Stimulated activated CD4-positive, alpha-beta T cell treated with anti-CD3 and anti-CD28 coated beads, Interleukin-2, amount 100 ng/mL, for 48 hours (primary cell): ENCODE data around the gene CYBA.

ENCODE experiments used
- DNase-seq, 2 donors: peaks; one replicate each; pipeline ENCODE4 v3.0.0-alpha.2; 2020

CYBA gene

DNA sequence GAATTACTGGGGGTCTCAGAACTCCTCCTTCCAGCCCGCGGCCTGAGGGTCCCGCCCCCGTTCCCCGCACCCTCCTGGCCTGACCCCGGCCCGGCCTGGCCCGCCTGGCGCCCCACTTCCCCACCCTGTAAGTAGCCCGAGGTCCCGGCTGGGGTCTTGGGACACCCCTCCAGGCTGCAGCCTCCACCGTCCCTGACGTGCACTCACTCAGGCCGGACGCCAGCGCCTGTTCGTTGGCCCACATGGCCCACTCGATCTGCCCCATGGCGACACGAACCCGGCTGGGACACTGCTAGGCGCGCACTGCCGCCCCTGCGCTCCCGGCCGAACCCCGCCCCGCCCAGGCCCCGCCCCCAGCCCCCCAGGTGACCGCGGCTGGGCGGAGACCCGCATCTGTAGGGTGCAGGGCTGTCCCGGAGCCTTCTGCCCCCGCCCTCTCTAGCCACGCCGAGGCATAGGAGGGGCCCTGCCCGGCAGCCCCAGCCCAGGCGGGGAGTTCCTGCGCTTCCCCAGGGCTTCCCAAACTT lies at the start of gene CYBA:
CYBA (minus strand) TSS at position 305 of the 527 bp plus-strand sequence; CDS start at position 265, 40 bp downstream.
- DNase-seq = peak; percentile 76 to 79

DNA sequence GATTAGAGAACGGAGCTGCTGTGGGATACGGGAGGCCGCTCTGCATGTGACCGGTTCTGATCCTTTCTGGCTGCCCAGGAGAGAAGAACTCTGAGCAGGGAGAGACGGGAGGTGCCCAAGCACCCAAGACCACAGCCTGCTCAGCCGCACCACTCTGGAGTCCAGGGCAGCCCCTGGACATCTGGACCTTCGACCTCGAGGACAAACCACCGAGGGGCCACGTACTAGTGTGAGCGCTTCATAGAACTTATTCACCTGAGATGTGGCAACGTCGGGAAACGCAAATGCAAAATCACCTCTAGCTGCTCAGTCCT lies 49.4 kb upstream of the CYBA start:
- no peak for DNase-seq

DNA sequence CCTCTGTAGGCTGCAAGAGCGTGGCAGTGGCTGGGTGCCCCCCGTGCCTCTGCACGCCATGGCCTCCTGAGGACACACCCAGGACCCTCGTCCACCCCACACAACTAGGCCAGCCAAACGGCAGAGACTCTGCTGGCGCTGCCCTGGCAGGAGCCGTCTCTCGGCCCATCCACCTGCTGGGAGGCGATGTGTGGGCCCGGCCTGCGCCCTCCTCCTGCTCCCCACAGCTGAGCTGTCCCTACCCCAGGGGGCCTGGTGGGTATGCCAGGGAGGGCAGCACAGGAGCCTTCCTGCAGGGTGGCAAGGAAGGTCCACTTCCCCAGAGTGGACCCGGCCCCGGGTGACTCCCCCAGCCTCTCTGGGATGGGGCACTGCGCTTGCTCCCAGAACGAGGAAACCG lies 48.3 kb upstream of the CYBA start:
- DNase-seq = no peak

DNA sequence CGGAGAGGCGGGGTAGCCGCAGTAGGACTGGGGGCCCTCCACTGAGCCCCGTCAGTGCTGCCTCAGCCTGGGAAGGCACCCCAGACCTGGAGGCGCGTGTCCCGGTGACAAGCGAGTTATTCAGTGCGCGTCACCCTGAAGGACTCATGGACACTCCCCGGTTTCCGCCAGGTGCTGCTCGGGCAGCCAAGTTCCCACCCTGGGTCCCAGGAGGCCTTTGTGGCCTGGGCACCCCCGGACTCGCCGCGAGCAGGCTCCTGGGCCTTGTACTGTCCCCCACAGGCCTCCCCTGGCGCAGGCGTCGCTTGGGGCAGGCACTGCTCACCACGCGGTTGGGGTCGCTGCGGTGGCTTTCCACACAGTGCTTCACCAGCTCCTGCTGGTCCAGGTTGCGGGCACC lies 47.8 kb upstream of the CYBA start:
- DNase-seq = no peak

DNA sequence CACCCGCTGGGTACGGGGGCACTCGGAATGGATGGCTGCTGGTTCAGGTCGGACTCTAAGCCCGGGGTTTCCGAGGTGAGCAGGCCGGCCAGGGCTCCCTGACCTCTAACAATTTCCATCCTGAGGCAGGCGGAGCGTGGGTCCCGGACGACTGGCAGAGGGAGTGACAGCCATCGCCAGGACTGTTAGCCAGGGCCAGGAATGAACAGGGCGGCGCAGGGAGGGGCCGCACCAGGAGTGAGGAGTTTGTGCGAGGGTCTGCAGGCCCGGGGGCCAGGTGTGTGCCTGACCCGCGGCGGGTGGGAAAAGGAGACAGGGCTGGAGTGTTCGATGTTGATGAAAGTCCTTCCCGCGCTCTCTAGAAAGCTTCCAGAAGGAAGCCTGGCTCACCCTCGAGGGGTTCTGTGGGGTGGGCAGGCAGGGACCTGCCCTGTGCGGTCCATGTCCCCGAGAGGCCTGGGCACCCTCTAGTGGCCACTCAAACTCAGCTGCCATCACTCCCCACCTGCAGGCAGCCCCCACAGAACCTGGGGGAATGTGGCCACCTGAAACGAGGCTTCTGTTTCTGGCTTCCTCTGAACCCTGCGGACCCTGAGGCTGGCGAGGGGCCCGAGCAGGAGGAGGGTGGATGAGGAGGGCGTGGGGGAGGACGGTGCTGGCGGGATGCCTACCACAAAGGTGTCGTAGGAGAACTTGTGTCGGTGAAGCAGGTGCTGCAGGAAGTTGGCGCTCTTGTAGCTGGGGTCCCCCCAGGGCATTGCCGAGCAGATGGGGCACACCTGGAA lies 47.2 kb upstream of the CYBA start:
- no peak for DNase-seq

DNA sequence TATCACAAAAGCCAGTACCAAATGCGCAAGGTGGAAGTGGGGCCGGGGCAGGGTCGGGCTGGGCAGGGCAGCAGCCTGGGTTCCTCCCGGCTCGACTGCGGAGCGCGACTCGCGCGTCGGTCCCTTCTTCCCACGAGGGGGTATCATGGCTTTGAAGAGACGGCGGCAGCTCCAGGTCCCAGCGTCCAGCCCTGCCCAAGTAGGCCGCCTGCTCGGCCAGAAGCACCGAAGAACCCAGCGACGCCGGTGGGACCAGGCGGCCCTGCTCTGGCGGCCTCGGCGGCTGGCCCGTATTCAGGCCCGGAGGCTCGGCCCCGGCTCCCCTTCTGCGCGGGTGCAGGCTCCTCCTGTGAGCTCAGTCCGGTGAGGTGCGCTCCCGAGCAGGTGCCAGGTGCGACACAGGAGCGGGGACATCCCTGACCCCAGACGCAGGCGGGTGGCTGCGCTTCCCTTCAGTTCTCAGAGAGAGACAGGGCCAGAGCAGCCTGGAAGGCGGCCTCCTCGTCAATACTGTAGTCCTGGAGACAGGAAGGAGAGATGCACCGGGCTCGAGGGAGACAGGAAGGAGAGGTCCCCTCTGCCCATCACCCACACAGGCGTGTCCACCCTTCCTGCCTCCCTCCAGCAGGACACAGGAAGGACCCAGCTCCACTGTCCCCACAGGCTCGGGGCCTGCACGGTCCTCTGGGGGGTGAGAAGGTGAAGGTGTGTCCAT lies 46.4 kb upstream of the CYBA start:
- no peak for DNase-seq

DNA sequence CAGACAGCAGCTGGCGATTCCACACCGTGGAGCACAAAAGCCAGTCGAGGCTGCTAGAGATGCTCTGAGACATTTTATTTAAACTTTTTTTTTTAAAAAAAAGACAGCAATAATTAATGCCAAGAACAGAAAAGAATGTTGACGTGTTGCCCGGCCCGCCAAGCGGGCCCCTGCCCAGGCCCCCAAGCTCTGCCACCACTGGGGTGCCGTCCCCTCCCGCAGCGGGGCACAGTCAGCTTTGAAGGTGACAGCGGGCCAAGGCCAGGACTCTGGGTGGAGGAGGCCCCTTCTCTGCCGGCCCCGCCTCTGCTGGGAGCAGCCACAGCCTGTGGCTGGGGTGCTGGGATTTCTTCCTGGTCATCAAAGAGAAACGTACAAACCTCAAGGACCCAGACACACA lies 45.6 kb upstream of the CYBA start:
- DNase-seq = no peak

DNA sequence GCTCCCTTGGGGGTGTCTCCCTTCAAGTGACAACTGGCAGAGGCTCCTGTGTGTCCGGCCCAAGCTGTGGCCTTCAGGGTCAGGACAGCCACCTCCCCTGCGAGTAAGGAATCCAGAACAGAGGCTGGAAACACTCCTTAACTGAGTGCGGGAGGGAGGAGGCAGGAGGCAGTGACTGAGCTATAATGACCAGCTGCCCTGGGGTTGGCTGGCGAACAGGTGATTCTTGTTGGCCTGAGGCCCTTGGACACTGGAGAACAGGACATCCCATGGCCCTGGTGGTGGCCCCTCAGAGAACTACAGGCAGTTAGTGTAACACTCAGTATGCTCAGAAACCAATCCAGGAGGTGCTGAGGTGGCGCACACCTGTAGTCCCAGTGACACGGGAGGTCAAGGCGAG lies 44.9 kb upstream of the CYBA start:
- DNase-seq = no peak

DNA sequence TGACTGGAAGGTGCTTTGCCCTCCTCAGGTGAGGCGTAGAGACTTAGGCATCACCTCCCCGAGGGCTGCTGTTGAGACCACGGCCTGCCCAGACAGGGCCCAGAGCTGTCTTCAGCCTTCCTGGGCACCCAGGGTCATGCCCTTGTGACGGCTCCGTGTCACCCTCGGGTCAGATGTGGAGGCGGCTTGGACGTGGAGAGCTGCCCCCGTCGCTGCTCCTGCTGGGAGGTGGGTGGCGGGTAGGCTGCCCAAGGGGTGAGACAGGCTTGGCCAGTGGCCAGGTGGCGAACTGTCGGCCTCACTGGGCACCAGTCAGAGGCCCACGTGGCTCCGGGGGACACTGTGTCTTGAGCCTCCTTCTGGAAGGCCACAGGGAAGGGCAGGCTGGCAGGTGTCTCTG lies 44.4 kb upstream of the CYBA start:
- no peak for DNase-seq

DNA sequence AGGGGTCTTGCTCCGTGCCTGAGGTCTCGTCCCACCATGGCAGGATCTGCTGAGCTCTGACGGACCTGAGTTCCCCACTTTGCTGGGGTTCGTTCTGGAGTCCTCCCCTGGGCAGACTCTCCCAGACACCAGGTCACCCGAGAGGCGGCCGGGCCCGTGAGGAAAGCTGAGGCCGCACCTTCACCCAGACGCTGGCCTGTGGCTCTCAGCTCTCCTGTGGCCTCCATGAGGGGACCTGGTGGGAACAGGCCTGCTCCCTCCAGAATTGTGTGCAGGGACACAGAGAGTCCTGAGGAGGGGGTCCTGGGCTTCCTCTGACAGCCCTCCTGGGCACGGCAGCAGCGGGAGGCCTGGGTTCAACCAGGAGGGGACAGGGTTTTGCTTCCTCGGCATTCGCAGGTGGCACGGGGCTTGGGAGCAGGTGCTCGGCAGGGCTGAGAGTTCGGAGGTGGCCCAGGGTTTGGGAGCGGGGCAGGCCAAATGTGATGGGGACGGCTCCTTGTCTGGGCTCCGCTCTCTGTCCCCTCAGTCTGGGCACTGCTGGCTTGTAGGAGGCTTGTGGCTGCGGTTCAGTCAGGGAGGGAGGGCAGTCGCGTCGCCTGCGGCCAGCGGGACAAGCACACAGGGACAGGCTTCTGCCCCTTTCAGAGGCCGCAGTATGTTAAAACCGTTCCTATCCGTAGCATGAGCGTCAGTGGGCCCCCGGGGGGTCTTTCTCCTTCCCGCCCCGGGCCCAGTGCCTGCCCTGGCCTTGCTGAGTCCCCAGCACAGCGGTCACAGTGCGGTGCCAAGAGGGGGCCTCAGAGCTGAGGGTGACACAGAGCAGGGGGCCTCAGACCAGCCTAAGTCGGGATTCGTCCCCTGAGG lies 43.6 kb upstream of the CYBA start:
- no peak for DNase-seq

DNA sequence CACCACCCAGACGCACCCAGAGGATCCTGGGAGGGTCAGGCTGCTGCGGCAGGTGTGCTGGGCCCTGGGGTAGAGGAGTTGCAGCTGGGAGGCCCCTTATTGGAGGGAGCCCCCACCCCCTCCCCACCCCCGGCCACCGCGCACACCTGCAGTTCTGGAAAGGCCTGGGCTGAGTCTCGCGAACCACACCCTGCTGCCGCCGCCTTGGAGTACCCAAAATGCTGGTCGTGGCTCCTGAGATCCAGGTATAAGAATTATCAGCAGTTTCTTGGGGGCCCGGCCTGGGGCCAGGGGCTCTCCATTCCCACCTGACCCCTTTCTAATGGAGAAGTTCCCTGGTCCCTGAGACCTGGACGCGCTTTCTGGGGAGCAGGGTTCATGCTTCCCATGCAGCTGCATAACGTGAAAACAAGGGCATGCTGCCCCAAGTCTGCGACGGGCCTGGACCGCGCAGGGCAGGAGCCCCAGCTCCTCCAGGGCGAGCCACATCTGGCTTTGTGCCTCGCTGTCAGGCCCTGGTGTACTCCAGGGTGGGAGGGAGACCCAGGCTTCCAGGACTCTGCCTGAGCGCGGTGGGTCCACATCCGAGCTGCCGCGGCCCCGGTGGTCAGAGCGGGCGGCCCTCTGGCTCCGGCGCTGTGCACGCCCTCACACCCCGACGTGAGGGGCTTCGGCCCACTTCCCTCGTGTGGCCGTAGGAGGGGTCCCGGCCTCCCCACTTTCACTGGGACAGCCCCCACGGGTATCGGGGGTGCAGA lies 42.7 kb upstream of the CYBA start:
- DNase-seq = no peak

DNA sequence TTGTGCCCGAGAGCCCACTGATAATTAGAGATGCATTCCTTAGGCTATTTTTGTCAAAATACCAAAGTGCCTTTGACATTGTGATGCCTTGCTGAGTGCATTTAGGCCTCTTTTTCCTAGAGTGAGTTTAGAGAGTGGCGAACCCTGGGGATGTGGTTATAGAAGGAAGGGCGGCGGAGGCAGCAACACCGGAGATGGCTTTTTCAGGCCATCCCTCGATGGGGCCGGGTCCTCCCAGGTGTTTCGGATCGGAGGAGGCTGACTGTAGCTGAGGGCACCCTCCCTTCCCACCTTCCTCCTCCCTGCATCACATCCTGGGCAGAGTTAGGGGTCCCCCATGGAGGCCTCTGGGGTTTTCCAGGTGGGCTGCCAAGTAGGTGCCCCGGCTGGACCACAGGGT lies 42.0 kb upstream of the CYBA start:
- no peak for DNase-seq

DNA sequence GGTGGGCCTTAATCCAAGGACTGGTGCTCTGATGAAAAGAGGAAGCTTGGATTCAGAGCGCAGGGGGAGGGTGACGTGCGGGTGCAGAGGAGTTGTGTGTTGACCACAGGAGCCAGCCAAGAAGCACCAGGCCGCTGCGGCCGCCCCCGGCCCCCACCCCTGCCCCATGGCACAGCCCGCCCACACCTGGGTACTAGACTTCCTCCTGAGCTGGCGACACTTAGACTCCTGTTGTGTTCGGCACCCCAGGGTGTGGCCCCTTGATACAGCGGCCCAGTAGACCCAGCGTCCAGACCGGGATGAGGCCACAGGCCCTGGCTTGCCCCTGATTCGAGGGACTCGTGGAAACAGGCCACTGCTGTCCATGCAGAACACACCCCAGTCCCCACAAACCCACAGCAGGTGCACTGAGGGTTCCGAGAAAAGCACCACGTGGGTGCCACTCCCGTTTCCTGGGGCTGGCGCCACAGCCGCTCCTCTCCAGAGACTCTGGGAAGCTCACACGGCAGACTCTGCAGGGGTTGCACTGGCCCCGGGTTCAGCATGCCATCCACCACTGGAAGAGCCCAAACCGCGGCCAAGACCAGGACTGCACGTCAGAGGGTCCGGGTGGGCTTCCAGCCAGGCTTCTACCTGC lies 41.2 kb upstream of the CYBA start:
- DNase-seq = no peak

DNA sequence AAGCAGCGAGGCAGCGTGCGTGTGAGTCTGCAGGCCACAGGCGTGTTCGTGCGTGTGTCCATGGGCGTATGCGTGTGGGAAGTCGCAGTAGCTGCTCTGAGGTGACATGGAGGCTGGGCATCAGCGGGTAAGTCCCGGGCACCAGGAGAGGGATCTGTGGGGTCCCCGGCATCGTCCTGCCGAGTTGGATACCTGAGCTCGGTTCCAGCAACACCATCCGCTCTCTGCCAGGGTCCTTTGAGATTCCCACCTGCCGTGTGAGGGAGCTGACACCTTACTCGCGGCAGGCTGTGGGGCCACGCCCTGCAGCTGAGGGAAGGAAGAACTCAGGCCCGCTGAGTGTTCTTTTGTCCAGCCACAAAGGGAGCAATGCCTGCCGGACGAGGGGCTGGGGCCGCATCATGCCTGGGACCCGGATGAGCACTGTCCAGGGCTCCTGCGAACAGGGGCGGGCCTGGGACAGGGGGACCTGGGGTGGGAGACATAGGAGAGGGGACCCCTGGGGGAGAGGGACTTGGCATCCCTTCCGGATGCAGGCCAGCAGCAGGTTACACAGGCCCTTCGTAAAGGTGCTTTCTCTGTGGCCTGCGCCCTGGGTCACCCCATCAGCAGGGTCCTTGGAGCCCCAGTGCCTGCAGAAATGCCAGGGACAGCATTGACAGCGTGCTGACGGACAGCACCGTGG lies 40.4 kb upstream of the CYBA start:
- no peak for DNase-seq

DNA sequence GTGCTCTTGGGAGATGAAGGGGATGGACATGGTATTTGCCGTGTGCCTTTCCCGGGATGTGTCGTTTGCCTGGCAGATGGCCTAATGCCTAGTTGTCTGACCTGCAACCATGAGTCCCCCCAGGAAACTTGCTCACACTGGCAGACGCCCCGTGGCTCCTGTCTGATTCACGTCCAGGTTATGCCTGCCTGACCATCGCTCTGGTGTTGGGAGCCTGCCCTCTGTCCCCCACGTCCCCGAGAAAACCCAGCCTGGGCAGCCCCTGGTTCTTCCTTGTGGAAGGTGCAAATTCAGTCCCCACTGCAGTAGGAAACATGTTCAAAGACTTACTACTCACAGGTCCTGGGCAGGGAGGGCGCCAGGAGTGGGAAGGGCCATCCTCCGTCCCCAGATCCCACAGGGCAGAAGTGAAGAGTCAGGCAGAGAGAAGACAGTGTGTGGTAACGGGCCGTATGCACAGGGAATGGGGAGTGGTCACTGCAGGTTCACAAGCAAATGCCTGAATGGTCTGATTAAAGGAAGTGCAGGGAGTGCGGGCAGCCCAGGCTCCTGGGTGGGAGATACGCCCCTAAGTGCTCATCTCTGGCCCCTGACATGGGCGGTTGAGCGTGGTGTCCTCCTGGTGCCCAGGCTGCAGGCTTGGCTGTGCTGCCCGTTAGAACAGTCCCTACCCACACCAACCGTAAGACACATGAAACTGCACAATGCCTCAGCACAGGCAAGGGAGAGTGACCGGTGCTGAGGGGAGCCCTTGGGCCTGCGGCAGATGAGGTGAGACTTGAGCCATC lies 39.7 kb upstream of the CYBA start:
- DNase-seq = no peak

DNA sequence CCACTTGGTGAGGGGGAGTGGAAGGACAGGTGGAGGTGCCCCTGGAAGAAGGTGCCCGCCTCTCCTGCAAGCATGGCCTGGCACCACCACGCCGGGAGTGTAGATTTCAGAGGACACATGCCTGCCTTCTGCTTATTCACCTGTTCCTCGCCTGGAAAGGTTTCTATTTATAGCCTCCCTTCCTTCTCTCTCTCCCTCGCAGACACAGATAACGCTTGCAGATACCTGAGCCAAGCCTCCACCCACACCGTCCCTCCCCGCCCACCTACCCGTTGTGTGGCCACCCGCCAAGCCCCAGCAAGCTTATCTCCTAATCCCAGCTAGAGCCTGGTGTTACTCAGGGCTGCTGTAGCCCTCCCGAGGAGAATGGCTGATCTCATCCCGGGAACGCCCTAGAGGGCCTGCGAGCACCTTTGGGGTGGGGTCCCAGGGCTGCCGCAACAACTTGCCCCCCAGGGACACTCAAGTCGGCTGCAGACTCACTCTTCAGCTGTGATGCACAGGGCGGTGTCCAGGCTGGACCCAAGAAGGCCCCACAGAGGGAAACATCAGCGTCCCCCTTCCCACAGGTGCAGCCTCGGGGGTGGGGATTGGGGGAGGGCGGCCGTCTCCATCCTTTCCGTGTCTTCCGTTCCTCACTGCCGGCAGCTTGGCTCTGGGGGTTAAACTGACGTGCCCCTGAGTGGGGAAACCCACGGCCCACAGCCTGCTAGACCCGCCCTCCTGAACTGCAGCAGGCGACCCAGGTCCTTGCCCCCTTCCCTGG lies 37.3 kb upstream of the CYBA start:
- no peak for DNase-seq

DNA sequence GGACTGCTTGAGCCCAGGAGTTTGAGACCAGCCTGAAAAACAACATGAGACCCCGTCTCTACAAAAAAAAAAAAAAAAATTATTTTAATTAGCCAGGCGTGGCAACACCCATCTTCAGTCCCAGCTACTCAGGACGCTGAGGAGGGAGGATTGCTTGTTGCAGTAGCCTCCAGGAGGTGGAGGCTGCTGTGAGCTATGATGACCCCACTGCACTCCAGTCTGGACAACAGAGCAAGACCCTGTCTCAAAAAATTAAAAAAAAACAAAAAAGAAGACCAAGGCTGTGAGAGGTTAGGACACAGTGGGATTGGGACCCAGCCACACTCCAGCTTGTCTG lies 36.8 kb upstream of the CYBA start:
- no peak for DNase-seq

DNA sequence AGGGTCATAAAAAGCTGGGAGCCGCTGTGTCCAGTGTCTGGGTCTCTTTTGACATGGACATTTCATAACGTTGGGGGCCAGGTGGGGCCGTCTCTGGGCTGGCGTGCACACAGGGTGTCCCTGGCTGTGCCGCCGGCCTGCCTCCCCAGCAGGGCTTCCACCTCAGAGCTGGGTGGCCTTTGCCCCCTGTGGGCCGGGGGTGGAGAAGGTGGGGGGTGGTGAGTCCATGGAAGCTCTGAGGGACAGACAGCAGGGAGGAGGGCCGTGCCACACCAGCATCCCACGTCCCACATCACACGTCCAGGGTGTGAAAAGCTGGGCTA lies 36.4 kb upstream of the CYBA start:
- DNase-seq = no peak

DNA sequence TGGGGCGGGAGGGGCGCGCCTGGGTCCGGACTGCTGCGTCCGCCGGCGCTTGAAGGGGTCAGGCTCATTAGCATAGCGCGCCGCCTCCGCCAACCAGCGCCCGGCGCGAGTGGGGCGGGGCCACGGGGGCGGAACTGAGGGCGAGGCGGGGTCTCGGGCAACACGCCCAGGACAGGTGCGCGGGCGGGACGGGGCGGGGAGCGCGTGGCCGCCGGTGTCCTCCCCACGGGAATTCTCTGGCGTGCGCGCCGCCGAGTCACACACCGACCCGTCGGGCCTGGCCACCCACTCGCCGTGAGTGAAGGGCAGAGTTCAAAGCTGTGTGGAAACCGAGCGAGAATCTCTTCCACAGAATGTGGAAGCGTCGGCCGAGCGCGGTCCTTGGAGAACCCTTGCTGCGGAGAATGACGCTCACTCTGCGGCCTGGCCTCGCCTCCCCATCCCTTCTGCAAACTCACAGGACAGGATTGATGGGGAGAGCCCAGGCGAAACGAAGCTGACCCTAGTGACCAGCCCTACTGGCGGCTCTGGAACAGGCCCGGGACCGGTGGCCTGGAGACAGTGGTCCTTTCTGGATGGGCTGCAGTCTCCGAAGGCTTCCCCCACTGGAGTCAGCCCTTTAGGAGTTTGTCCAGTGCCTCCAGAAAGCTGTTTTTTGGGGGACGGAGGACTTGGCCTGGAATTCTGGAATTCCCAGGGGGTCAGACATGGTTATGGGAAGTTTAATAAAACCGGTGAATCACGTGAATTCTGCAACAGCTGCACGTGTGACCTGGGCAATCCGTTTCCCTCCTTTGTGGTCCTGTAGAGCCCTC lies 35.8 kb upstream of the CYBA start, which contains the start of gene SNAI3:
SNAI3 (minus strand) TSS at position 69 of the 815 bp plus-strand sequence. CDS start 101 bp downstream, outside the sequence.
- DNase-seq = peak; percentile 82 to 88
